Parathyroid adenoma (tissue), 2 donors: Measurements from ENCODE around the gene PDZRN3.

ENCODE experiments used
- H2AFZ ChIP-seq: fragments of 300-600 bp; sonication (generic); one replicate; pipeline ENCODE4 v1.7.0; 2017; ENCODE audit warnings: antibody characterized with exemption, mild to moderate bottlenecking
- H3K27ac ChIP-seq: fragments of 300-600 bp; sonication (generic); one replicate; pipeline ENCODE4 v1.7.0; 2017
- H3K27me3 ChIP-seq: fragments of 300-600 bp; sonication (generic); one replicate; pipeline ENCODE4 v1.7.0; 2017; ENCODE audit warnings: low read length; ENCODE audit not compliant: control insufficient read depth, insufficient read depth
- H3K36me3 ChIP-seq: fragments of 300-600 bp; sonication (generic); one replicate; pipeline ENCODE4 v1.7.0; 2017; ENCODE audit warnings: low read length; ENCODE audit not compliant: control insufficient read depth, insufficient read depth
- H3K4me1 ChIP-seq: fragments of 300-600 bp; sonication (generic); one replicate; pipeline ENCODE4 v1.7.0; 2017; ENCODE audit warnings: control low read depth
- H3K4me2 ChIP-seq: fragments of 300-600 bp; sonication (generic); one replicate; pipeline ENCODE4 v1.7.0; 2017; ENCODE audit warnings: low read length
- H3K4me3 ChIP-seq: fragments of 300-600 bp; sonication (generic); one replicate; pipeline ENCODE4 v1.7.0; 2017; ENCODE audit warnings: low read depth, low read length
- H3K79me2 ChIP-seq: fragments of 300-600 bp; sonication (generic); one replicate; pipeline ENCODE4 v1.7.0; 2017; ENCODE audit warnings: control low read depth
- H3K9ac ChIP-seq: fragments of 300-600 bp; sonication (generic); one replicate; pipeline ENCODE4 v1.7.0; 2017; ENCODE audit warnings: mild to moderate bottlenecking
- H3K9me3 ChIP-seq: fragments of 300-600 bp; sonication (generic); one replicate; pipeline ENCODE4 v1.7.0; 2017; ENCODE audit warnings: low read length; ENCODE audit not compliant: control insufficient read depth
- TF ChIP-seq, protein P1 (sequence below): fragments of 300-600 bp; sonication (generic); IDR thresholded peaks from one replicate; pipeline ENCODE4 v1.7.0; 2017; ENCODE audit warnings: antibody characterized with exemption, mild to moderate bottlenecking
- donor health status: primary hyperparathyroidism.

PDZRN3 gene

DNA sequence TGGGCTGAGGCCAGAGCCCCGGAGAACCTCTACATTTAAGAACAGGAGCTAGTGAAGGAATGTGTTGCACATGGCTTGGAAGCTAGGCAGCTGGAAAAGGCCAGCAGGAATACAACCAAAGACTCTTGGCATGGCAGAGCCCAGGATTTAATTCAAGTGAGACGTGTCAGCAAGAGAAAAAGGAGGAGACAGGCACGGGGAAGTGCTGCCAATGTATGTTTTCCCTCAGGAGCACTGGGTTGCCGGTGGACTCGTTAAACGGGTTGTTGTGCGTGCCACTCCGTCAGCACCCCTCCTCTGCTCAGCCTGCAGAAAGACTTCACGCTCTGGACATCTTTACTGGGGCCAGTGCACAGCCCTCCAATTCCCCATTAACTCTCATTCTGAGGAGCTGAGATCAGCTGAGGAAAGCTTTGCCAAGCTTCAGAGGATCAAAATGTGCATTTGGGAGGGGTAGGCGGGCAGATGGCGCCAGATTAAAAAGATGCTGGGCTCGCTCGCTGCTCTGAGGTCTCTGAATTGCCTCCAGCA, 103.7 kb downstream of the PDZRN3 start:
- H3K36me3 ChIP-seq = no peaks in the 10 kb centered on the region
- H3K4me1 ChIP-seq = no peaks in the 10 kb centered on the region
- H2AFZ ChIP-seq = no peak overlapping the region
- H3K9me3 ChIP-seq = no peaks in the 10 kb centered on the region
- H3K27ac ChIP-seq = no peak overlapping the region
- H3K4me3 ChIP-seq = no peak overlapping the region
- TF ChIP-seq, protein P1, sequence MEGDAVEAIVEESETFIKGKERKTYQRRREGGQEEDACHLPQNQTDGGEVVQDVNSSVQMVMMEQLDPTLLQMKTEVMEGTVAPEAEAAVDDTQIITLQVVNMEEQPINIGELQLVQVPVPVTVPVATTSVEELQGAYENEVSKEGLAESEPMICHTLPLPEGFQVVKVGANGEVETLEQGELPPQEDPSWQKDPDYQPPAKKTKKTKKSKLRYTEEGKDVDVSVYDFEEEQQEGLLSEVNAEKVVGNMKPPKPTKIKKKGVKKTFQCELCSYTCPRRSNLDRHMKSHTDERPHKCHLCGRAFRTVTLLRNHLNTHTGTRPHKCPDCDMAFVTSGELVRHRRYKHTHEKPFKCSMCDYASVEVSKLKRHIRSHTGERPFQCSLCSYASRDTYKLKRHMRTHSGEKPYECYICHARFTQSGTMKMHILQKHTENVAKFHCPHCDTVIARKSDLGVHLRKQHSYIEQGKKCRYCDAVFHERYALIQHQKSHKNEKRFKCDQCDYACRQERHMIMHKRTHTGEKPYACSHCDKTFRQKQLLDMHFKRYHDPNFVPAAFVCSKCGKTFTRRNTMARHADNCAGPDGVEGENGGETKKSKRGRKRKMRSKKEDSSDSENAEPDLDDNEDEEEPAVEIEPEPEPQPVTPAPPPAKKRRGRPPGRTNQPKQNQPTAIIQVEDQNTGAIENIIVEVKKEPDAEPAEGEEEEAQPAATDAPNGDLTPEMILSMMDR = no peak
- H3K79me2 ChIP-seq = no peaks in the 10 kb centered on the region
- H3K27me3 ChIP-seq = no peaks in the 10 kb centered on the region
- H3K9ac ChIP-seq = no peak overlapping the region
- no peak overlapping the region for H3K4me2 ChIP-seq

DNA sequence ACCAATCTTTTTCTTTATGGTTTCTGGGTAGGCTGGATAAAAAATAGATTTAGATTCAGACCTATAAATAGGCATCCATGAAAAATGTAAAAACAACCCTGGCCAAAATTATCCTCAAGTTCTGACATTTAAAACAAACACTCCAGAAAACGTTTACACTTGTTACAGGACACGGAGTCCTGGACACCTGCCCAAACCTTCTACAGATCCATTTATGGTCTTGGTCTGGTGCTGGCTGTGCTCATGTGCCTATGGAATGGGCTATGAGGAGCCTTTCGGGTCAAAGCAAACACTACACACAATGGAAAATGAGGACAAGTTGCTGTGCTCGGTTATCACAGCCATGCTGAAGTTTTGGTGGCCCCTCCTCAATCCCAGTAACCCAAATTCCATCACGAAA, 108.1 kb downstream of the PDZRN3 start:
- H3K4me3 ChIP-seq = no peak overlapping the region

DNA sequence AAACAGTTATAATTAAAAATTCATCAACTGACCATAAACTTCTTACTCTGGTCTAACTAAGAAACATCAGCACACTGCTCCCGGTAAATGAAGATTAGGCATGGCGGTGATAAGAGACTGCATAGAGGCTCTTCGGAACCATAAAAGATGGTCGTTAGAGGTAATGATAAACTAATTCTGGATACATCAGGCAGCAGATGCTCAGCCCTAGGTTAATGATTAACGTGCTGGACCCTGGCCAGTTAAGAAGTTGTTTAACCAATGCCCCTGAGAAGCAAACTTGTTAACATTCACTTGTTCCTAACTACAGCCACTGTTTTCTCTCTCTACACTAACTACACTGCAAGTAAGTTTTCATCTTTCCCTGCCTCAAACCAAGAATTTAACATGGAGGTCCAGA, 111.5 kb downstream of the PDZRN3 start:
- H2AFZ ChIP-seq = no peak overlapping the region
- H3K4me3 ChIP-seq = no peak overlapping the region
- TF ChIP-seq, protein P1 = no peak
- H3K4me2 ChIP-seq = no peak overlapping the region
- H3K27ac ChIP-seq = no peak overlapping the region
- H3K9ac ChIP-seq = no peak overlapping the region
- no peaks in the 10 kb centered on the region for H3K4me1 ChIP-seq
- H3K27me3 ChIP-seq = no peaks in the 10 kb centered on the region
- H3K79me2 ChIP-seq = no peaks in the 10 kb centered on the region
- H3K36me3 ChIP-seq = no peaks in the 10 kb centered on the region
- no peaks in the 10 kb centered on the region for H3K9me3 ChIP-seq

More for the DNA sequence above, 108.1 kb downstream of the PDZRN3 start:
- H3K4me1 ChIP-seq = no peaks in the 10 kb centered on the region
- TF ChIP-seq, protein P1 = no peak
- H2AFZ ChIP-seq = no peak overlapping the region
- no peaks in the 10 kb centered on the region for H3K9me3 ChIP-seq
- H3K4me2 ChIP-seq = no peak overlapping the region
- no peaks in the 10 kb centered on the region for H3K27me3 ChIP-seq
- H3K9ac ChIP-seq = no peak overlapping the region
- H3K36me3 ChIP-seq = no peaks in the 10 kb centered on the region
- no peaks in the 10 kb centered on the region for H3K79me2 ChIP-seq
- no peak overlapping the region for H3K27ac ChIP-seq

DNA sequence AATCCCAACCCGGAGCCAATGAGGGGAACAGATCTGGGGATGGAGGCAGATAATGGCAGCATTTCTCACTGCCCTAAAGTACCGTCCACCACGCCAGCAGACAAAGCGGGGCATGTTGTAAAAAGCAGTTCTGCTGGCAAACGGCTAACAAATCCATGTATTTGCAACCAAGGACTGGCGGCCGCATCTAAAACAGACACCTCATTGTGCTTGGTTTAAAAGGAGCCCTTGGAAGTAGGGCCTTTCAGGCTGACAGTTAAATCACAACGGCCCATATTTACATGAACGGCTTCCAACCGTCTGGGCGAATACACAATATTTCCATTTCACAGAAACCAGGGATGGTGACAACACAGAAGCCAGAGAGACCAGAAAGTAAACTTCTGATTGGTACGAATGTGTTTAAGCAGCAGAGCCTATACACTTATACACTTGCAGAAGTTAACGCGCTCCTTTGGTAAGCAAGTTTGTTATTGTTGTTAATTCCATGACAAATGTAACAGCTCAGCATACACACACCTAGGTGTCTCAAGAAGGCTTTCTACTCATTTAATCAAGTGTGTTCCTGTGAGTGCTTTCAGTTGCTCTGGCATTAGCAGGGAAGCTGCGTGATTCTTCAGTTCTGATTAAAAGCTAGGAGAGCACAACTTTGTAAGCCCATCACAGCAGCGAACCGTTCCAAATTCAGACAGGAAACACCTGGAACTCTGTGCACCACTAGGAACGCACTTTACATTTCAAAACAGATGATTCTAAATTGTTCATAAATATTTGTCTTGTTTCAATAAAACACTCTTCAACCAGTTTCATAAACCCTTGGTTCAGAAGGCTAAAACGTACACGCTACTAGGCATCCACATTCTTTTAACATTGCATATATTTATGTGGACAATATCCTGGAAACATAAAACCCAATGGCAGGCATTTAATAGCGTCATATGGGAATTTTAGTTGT, 112.9 kb downstream of the PDZRN3 start:
- H3K4me2 ChIP-seq = no peak overlapping the region
- no peak overlapping the region for H2AFZ ChIP-seq
- TF ChIP-seq, protein P1 = no peak
- no peak overlapping the region for H3K4me3 ChIP-seq
- H3K9me3 ChIP-seq = no peaks in the 10 kb centered on the region
- no peak overlapping the region for H3K9ac ChIP-seq
- no peaks in the 10 kb centered on the region for H3K79me2 ChIP-seq
- H3K36me3 ChIP-seq = no peaks in the 10 kb centered on the region
- no peaks in the 10 kb centered on the region for H3K27me3 ChIP-seq
- no peak overlapping the region for H3K27ac ChIP-seq
- no peaks in the 10 kb centered on the region for H3K4me1 ChIP-seq
